Anterior cingulate cortex (tissue), 58 donors: ENCODE results near the gene MTCL1.

Experiments used
- DNase-seq, 58 donors: peaks; one replicate each; lab custom pipeline; 2025; lab: John Stamatoyannopoulos, UW

MTCL1 gene

GRCh38 chr18:8708670-8709069, 3.3 kb downstream of the MTCL1 start:
- peak in 1 of 58 donors; percentile 17 for DNase-seq

GRCh38 chr18:8709248-8710059, 4.1 kb downstream of the MTCL1 start:
- no peak for DNase-seq

- no peak for DNase-seq
Observed at GRCh38 chr18:8711736-8712135, 6.4 kb downstream of the MTCL1 start.

- DNase-seq = no peak
Observed at GRCh38 chr18:8713691-8714090, 8.3 kb downstream of the MTCL1 start.

- DNase-seq = no peak
Observed at GRCh38 chr18:8715599-8715998, 10.2 kb downstream of the MTCL1 start.

- DNase-seq = no peak
Observed at GRCh38 chr18:8717011-8717770, 11.8 kb downstream of the MTCL1 start.

- DNase-seq = no peak
Observed at GRCh38 chr18:8718401-8718913, 13.1 kb downstream of the MTCL1 start.

GRCh38 chr18:8719192-8719591, 13.8 kb downstream of the MTCL1 start:
- DNase-seq = no peak

- no peak for DNase-seq
Observed at GRCh38 chr18:8720141-8720540, 14.8 kb downstream of the MTCL1 start.

- DNase-seq = no peak
Observed at GRCh38 chr18:8721094-8721669, 15.8 kb downstream of the MTCL1 start.

- DNase-seq = no peak
Observed at GRCh38 chr18:8721716-8722115, 16.4 kb downstream of the MTCL1 start.

GRCh38 chr18:8722946-8723820, 17.8 kb downstream of the MTCL1 start:
- DNase-seq = no peak

GRCh38 chr18:8724452-8724851, 19.1 kb downstream of the MTCL1 start:
- DNase-seq = no peak

- no peak for DNase-seq
Observed at GRCh38 chr18:8726281-8726680, 20.9 kb downstream of the MTCL1 start.

- no peak for DNase-seq
Observed at GRCh38 chr18:8726963-8727705, 21.8 kb downstream of the MTCL1 start.

- DNase-seq = peak in 3 of 58 donors; percentile 12 to 26 (median 24)
Observed at GRCh38 chr18:8730080-8730827, 24.9 kb downstream of the MTCL1 start.

- DNase-seq = no peak
Observed at GRCh38 chr18:8732442-8733360, 27.3 kb downstream of the MTCL1 start.

- DNase-seq = no peak
Observed at GRCh38 chr18:8734496-8734895, 29.1 kb downstream of the MTCL1 start.
